ENCODE measurements around the gene PPP1R1C.

The PPP1R1C gene

DNA sequence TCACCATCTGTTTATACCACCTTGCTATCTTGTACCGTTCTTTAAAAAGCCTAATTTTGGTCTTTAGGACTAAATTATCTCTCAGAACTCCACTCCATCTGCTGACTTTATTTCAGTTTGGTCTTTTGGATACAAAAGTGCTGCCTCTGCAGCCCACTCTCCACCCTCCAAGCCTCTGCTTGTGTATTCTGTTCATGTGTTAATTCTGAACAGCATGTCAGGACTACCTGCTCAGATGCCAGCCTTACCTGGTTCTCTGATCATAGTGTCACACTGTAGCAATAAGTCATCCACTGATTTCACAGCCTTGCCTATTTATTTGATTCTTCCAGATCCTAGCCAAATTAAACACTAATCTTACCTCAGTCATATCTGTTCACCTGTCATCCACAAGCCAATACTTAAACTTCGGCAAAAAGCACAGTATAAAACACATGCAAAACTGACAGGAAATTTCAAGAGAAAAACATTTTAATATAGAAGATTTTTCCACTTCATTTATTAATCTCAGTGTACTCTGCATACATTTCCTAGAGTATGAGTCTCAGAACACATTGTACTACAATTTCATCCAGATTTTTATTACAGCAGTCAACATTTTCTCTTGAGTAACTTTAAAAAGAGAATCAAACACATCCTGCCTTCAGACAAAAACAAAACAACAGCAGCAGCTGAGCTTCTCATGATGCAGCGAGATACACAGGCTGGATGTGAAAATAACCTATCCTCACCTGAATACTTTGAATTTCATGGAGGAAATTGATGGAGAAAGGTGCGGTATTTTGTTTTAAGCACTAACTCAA is 64.9 kb downstream of the PPP1R1C start:
- H3K4me3 ChIP-seq, result no peak overlapping the region
- H3K27ac ChIP-seq, result peak overlapping the region in 1 of 2 donors; percentile 7
- TF ChIP-seq, protein P1, sequence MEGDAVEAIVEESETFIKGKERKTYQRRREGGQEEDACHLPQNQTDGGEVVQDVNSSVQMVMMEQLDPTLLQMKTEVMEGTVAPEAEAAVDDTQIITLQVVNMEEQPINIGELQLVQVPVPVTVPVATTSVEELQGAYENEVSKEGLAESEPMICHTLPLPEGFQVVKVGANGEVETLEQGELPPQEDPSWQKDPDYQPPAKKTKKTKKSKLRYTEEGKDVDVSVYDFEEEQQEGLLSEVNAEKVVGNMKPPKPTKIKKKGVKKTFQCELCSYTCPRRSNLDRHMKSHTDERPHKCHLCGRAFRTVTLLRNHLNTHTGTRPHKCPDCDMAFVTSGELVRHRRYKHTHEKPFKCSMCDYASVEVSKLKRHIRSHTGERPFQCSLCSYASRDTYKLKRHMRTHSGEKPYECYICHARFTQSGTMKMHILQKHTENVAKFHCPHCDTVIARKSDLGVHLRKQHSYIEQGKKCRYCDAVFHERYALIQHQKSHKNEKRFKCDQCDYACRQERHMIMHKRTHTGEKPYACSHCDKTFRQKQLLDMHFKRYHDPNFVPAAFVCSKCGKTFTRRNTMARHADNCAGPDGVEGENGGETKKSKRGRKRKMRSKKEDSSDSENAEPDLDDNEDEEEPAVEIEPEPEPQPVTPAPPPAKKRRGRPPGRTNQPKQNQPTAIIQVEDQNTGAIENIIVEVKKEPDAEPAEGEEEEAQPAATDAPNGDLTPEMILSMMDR (IDR thresholded peaks at IDR 0.05), result no peak
- no peak for DNase-seq (ENCODE audit: low spot score)

DNA sequence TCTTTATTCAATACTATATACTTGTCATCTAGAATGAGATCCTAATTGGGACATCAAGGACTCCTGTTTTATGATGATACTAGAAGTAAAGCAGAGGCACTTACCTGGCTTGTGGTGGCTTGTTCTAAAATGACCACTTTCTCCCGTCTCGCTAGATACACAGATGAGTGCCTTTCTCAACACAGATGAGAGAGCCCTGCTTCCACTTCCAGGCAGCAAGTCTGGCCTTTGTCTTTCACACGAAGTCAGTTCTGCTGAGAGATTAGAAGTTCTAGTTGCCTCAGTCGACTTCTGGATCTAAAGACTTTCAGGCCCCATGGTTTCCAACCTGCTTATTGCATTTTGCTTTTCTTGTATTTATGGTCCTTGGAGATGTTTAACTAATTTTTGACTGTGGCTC is 70.3 kb downstream of the PPP1R1C start:
- DNase-seq (ENCODE audit: low spot score), result no peak
- TF ChIP-seq, protein P1 (IDR thresholded peaks at IDR 0.05), result no peak
- H3K27ac ChIP-seq, result no peak overlapping the region
- H3K4me3 ChIP-seq, result no peak overlapping the region

- DNase-seq (ENCODE audit: low spot score), result no peak
- H3K27ac ChIP-seq, result no peak overlapping the region
- H3K4me3 ChIP-seq, result no peak overlapping the region
- TF ChIP-seq, protein P1 (IDR thresholded peaks at IDR 0.05), result no peak
These were observed 71.3 kb downstream of the PPP1R1C start for GRCh38 chr2:182057002-182057401.

DNA sequence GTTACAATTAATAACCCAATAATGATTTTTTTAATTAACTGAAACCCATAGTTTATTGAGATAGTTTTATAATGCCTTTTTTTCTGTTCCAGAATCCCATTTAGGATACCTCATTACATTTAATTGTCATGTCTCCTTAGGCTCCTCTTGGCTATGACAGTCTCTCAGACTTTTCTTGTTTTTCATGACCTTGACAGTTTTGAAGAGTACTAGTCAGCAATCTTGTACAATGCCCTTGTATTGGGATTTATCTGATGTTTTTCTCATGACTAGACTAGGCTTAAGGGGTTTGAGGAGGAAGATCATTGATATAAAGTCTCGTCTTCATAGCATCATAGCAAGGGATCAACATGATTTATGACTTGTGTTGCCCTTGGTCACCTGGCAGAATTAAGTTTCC is 72.4 kb downstream of the PPP1R1C start:
- DNase-seq (ENCODE audit: low spot score), result no peak
- no peak overlapping the region for H3K4me3 ChIP-seq

GRCh38 chr2:182061739-182062138 is 76.1 kb downstream of the PPP1R1C start:
- TF ChIP-seq, protein P1 (IDR thresholded peaks at IDR 0.05), result no peak
- Histone ChIP-seq H3K27ac (no peak overlapping the region), H3K4me3 (no peak overlapping the region)
- no peak for DNase-seq (ENCODE audit: low spot score)

More for the DNA sequence above, 72.4 kb downstream of the PPP1R1C start:
- H3K27ac ChIP-seq, result no peak overlapping the region
- TF ChIP-seq, protein P1 (IDR thresholded peaks at IDR 0.05), result no peak

DNA sequence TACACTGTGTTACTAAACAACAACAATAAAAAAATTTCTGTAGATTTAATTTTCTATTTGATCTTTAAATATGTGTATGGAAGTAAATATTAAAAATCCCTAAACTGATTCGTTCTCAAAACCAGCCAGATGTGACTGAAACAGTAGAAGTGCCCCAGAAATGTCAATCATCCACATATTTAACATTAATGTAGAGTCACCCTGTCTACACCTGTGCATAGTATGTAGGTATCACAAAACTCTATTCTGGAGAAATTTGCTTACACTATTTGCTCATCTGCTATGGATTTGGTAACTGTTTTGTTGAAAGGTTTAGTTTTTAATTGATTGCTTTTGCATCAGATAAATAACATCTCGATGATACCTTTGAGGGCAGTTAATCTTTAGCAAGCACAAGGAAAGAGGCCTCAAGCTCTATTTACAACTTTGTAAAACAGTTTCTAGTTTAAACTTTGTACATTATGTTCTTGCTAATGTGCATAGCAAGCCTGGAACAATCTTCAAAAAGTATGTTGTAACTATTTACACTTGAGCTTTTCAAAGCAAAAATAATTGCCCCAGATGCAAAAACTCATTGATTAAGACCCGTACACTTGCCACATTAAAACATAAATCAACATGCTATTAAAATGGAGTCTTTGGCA is 76.8 kb downstream of the PPP1R1C start:
- Histone ChIP-seq H3K4me3 (no peak overlapping the region), H3K27ac (no peak overlapping the region)
- DNase-seq (ENCODE audit: low spot score), result no peak
- TF ChIP-seq, protein P1 (IDR thresholded peaks at IDR 0.05), result no peak

All from coronary artery (tissue), 2 donors.